Fibroblast of upper back skin (primary cell): ENCODE measurements around the gene SNRK.
"Not testable (repeated sequence)": the region's sequence is repeated elsewhere in the genome, so short reads cannot be mapped to it uniquely, and the experiment has no call there.

ENCODE experiments used
- DNase-seq: peaks from one replicate; pipeline ENCODE4 v3.0.0-alpha.2; 2013

Gene SNRK

GRCh38 chr3:43346978-43347749 lies 60.8 kb downstream of the SNRK start:
- no peak for DNase-seq

GRCh38 chr3:43347774-43348173 lies 61.4 kb downstream of the SNRK start:
- DNase-seq, result no peak

GRCh38 chr3:43348350-43348749 lies 62.0 kb downstream of the SNRK start:
- DNase-seq, result no peak

GRCh38 chr3:43348852-43349574 lies 62.7 kb downstream of the SNRK start:
- no peak for DNase-seq

GRCh38 chr3:43349716-43350115 lies 63.4 kb downstream of the SNRK start:
- peak; percentile 39 for DNase-seq

- DNase-seq, result no peak
Observed at GRCh38 chr3:43353393-43353792, 67.1 kb downstream of the SNRK start.

GRCh38 chr3:43353923-43354670 lies 67.8 kb downstream of the SNRK start:
- no peak for DNase-seq

GRCh38 chr3:43356033-43356432 lies 69.7 kb downstream of the SNRK start:
- not testable (repeated sequence) for DNase-seq

GRCh38 chr3:43361077-43361476 lies 74.7 kb downstream of the SNRK start:
- DNase-seq, result no peak

- DNase-seq, result no peak
Observed at GRCh38 chr3:43362183-43362582, 75.8 kb downstream of the SNRK start.

GRCh38 chr3:43362961-43363360 lies 76.6 kb downstream of the SNRK start:
- no peak for DNase-seq

- peak; percentile 23 for DNase-seq
Observed at GRCh38 chr3:43363621-43364266, 77.4 kb downstream of the SNRK start.

- no peak for DNase-seq
Observed at GRCh38 chr3:43364494-43364893, 78.2 kb downstream of the SNRK start.

GRCh38 chr3:43364926-43365325 lies 78.6 kb downstream of the SNRK start:
- DNase-seq, result no peak

- no peak for DNase-seq
Observed at GRCh38 chr3:43365601-43366305, 79.4 kb downstream of the SNRK start.

- no peak for DNase-seq
Observed at GRCh38 chr3:43366481-43366880, 80.1 kb downstream of the SNRK start.

GRCh38 chr3:43366885-43367284 lies 80.5 kb downstream of the SNRK start:
- DNase-seq, result no peak

- no peak for DNase-seq
Observed at GRCh38 chr3:43369404-43370292, 83.3 kb downstream of the SNRK start.

GRCh38 chr3:43370293-43370980 lies 84.1 kb downstream of the SNRK start:
- no peak for DNase-seq

- no peak for DNase-seq
Observed at GRCh38 chr3:43371494-43371893, 85.2 kb downstream of the SNRK start.
